Activated B cell treated with CpG ODN at 0.5 μM for 24 hours (primary cell): ENCODE data around the gene SPACA4. TPM values are rescaled to one million over a fixed set of nuclear protein-coding genes. Genes with fewer than 3 reads are reported as not detected.

Experiments
- ATAC-seq: fragments of 200-7000 bp; cut with Tn5 transposase; one replicate; pipeline ENCODE4 v1.10.0; 2021; ENCODE audit warnings: low read depth, mild to moderate bottlenecking, moderate library complexity
- CTCF ChIA-PET: fragments of 350-600 bp; sonication (Branson Sonifier 250); formaldehyde crosslinking; loops from one replicate; lab custom pipeline; 2021; ENCODE audit warnings: antibody characterized with exemption; lab: Charles Lee
- POLR2A ChIA-PET: fragments of 350-600 bp; sonication (Branson Sonifier 250); formaldehyde crosslinking; loops from one replicate; lab custom pipeline; 2021; ENCODE audit warnings: antibody characterized with exemption; lab: Charles Lee
- DNase-seq: peaks from one replicate; pipeline ENCODE4 v3.0.0; 2022
- H3K27ac Mint-ChIP-seq: one replicate; pipeline ENCODE4 v1.8.0; 2020; ENCODE audit warnings: mixed read lengths
- H3K27me3 Mint-ChIP-seq: one replicate; pipeline ENCODE4 v1.8.0; 2021; ENCODE audit warnings: mixed read lengths
- H3K36me3 Mint-ChIP-seq: one replicate; pipeline ENCODE4 v1.8.0; 2021; ENCODE audit warnings: low read depth, mixed read lengths
- H3K4me1 Mint-ChIP-seq: one replicate; pipeline ENCODE4 v1.8.0; 2021; ENCODE audit warnings: mixed read lengths
- H3K4me3 Mint-ChIP-seq: one replicate; pipeline ENCODE4 v1.8.0; 2020; ENCODE audit warnings: mild to moderate bottlenecking, mixed read lengths
- H3K9me3 Mint-ChIP-seq: one replicate; pipeline ENCODE4 v1.8.0; 2020; ENCODE audit warnings: mixed read lengths
- CTCF ChIP-seq: fragments of 200-600 bp; IDR thresholded peaks from one replicate; pipeline ENCODE4 v1.8.0; 2022; ENCODE audit warnings: antibody characterized with exemption, mild to moderate bottlenecking
- intact Hi-C: fragments of 100-400 bp; cut with micrococcal nuclease; formaldehyde crosslinking; loops from one replicate; pipeline ENCODE4 v1.15.1; 2024
- total RNA-seq: library from RNA; stranded (reverse); gene quantifications from 2 replicates; pipeline ENCODE4 v1.2.3, GENCODE V29; 2022

SPACA4 gene
- total RNA-seq, 1 donor from 2014 or later, result not detected

- CTCF ChIA-PET, result interaction anchor here (1.6 to 2.4 kb wide), 5 partner anchors 10 to 198 kb away, joined by 3 to 15 read pairs (median 11); no protein-coding TSS in a partner anchor
- no peak overlapping the region for H3K27ac Mint-ChIP-seq
- no peak overlapping the region for H3K4me3 Mint-ChIP-seq
These were observed 37.8 kb downstream of the SPACA4 start for GRCh38 chr19:48644355-48644754.

GRCh38 chr19:48644839-48645619 is 38.5 kb downstream of the SPACA4 start:
- peaks cover 2% of the 10 kb centered on the region for H3K36me3 Mint-ChIP-seq
- ChIA-PET CTCF (interaction anchor here (1.0 to 2.4 kb wide), 10 partner anchors 11 to 469 kb away, joined by 3 to 15 read pairs (median 6); partner anchors contain the start of genes HSD17B14, LIN7B, RPL18 and SPHK2), POLR2A (interaction anchor here (0.5 to 2.7 kb wide), 19 partner anchors 8 to 1821 kb away, joined by 3 to 44 read pairs (median 5); partner anchors contain the start of genes DBP, FTL, HSD17B14 and PPP1R15A)
- intact Hi-C loops, result no loop called here
- H3K9me3 Mint-ChIP-seq, result no peaks in the 10 kb centered on the region
- no peaks in the 10 kb centered on the region for H3K27me3 Mint-ChIP-seq
- ATAC-seq, result peak; percentile 61
- peak; percentile 52 for DNase-seq
- H3K27ac Mint-ChIP-seq, result peak overlapping the region; percentile 92
- peak overlapping the region; percentile 93 for H3K4me3 Mint-ChIP-seq
- peaks cover 52% of the 10 kb centered on the region for H3K4me1 Mint-ChIP-seq
- TF ChIP-seq CTCF, result no peak

More at GRCh38 chr19:48644355-48644754, 37.8 kb downstream of the SPACA4 start:
- Mint-ChIP-seq H3K4me1 (peaks cover 52% of the 10 kb centered on the region), H3K27me3 (no peaks in the 10 kb centered on the region), H3K9me3 (no peaks in the 10 kb centered on the region), H3K36me3 (peaks cover 2% of the 10 kb centered on the region)
- POLR2A ChIA-PET, result interaction anchor here (0.5 to 2.7 kb wide), 6 partner anchors 20 to 1820 kb away, joined by 3 to 30 read pairs (median 4); partner anchors contain the start of genes RPL18, RUVBL2 and SPHK2
- TF ChIP-seq CTCF, result no peak
- ATAC-seq (no peak), DNase-seq (no peak)
- intact Hi-C loops, result no loop called here

GRCh38 chr19:48645620-48646000 is 39.1 kb downstream of the SPACA4 start:
- ATAC-seq (no peak), DNase-seq (no peak)
- CTCF ChIA-PET, result interaction anchor here (1.0 to 2.4 kb wide), 12 partner anchors 8 to 469 kb away, joined by 3 to 15 read pairs (median 5); partner anchors contain the start of genes DBP, HSD17B14, LIN7B and RPL18
- Mint-ChIP-seq H3K27ac (peak overlapping the region; percentile 92), H3K4me1 (peaks cover 51% of the 10 kb centered on the region), H3K27me3 (no peaks in the 10 kb centered on the region), H3K4me3 (peak overlapping the region; percentile 93), H3K36me3 (peaks cover 2% of the 10 kb centered on the region), H3K9me3 (no peaks in the 10 kb centered on the region)
- intact Hi-C loops, result no loop called here
- POLR2A ChIA-PET, result interaction anchor here (0.6 to 2.7 kb wide), 19 partner anchors 9 to 1262 kb away, joined by 3 to 44 read pairs (median 4); partner anchors contain the start of genes DBP, FTL, HSD17B14 and PPP1R15A
- TF ChIP-seq CTCF, result no peak

- H3K36me3 Mint-ChIP-seq, result peaks cover 2% of the 10 kb centered on the region
- no peaks in the 10 kb centered on the region for H3K9me3 Mint-ChIP-seq
- ChIA-PET CTCF (interaction anchor here (1.0 to 2.4 kb wide), 12 partner anchors 9 to 468 kb away, joined by 3 to 15 read pairs (median 5); partner anchors contain the start of genes DBP, HSD17B14, LIN7B and RPL18), POLR2A (interaction anchor here (0.6 to 2.7 kb wide), 16 partner anchors 9 to 325 kb away, joined by 3 to 44 read pairs (median 4); partner anchors contain the start of genes DBP, FTL, HSD17B14 and RPL18)
- no peaks in the 10 kb centered on the region for H3K27me3 Mint-ChIP-seq
- TF ChIP-seq CTCF, result no peak
- peaks cover 50% of the 10 kb centered on the region for H3K4me1 Mint-ChIP-seq
- peak within 1 kb of the TSS; percentile 92 for H3K27ac Mint-ChIP-seq
- ATAC-seq (peak; percentile 90), DNase-seq (peak; percentile 91)
- intact Hi-C loops, result loop anchor here (1.0 to 2.0 kb wide), 10 partner anchors 8 to 347 kb away; partner anchors contain the start of genes GYS1, RPL18, RUVBL2 and SPHK2
- peak within 1 kb of the TSS; percentile 93 for H3K4me3 Mint-ChIP-seq
These were observed 39.6 kb downstream of the SPACA4 start, which contains the start of gene CA11 for GRCh38 chr19:48646001-48646721. Gene CA11 (minus strand): TSS chr19:48646187. CDS start chr19:48645632, 555 bp downstream.
